Dermis microvascular lymphatic vessel endothelial cell (primary cell): ENCODE results near the gene C4orf46. TPM values are rescaled to one million over a fixed set of nuclear protein-coding genes. Genes with fewer than 3 reads are reported as not detected.
"Not testable (repeated sequence)": the region's sequence is repeated elsewhere in the genome, so short reads cannot be mapped to it uniquely, and the experiment has no call there.

ENCODE experiments used
- DNase-seq, 2 donors: peaks; one replicate each; pipeline versions ENCODE4 v3.0.0 to v3.0.0-alpha.2; 2010; ENCODE audit warnings: low read depth in 2 of 2
- total RNA-seq: library from RNA; depleted of rRNA; stranded (reverse); fragments of >200 nt; gene quantifications from 2 replicates; pipeline ENCODE4 v1.2.1, GENCODE V29; 2014

Gene C4orf46
- total RNA-seq, result 6.6 and 9.4 TPM in 2 replicates

- no peak for DNase-seq
These were observed at the start of gene C4orf46 for GRCh38 chr4:158671665-158671914. Gene C4orf46, minus strand, starts transcription at chr4:158671887. Its CDS starts 86 bp downstream, at chr4:158671801.

- DNase-seq, result no peak
These were observed 44.1 kb upstream of the C4orf46 start for GRCh38 chr4:158715802-158716201.

- DNase-seq, result no peak
These were observed 43.2 kb upstream of the C4orf46 start for GRCh38 chr4:158714937-158715336.

GRCh38 chr4:158712622-158713021, 40.9 kb upstream of the C4orf46 start:
- DNase-seq, result not testable (repeated sequence)

GRCh38 chr4:158710814-158711213, 39.1 kb upstream of the C4orf46 start:
- peak in 1 of 2 donors; percentile 26 for DNase-seq

GRCh38 chr4:158704274-158704673, 32.6 kb upstream of the C4orf46 start:
- no peak for DNase-seq

GRCh38 chr4:158688813-158689212, 17.1 kb upstream of the C4orf46 start:
- no peak for DNase-seq

GRCh38 chr4:158682066-158682465, 10.4 kb upstream of the C4orf46 start:
- no peak for DNase-seq

GRCh38 chr4:158681629-158682028, 9.9 kb upstream of the C4orf46 start:
- no peak for DNase-seq

GRCh38 chr4:158678767-158679166, 7.1 kb upstream of the C4orf46 start:
- no peak for DNase-seq

- DNase-seq, result no peak
These were observed 4.4 kb upstream of the C4orf46 start for GRCh38 chr4:158676076-158676475.

GRCh38 chr4:158673633-158674032, 1.9 kb upstream of the C4orf46 start:
- no peak for DNase-seq

GRCh38 chr4:158671915-158672806, 474 bp upstream of the C4orf46 start, which contains the start of gene ETFDH:
Gene ETFDH, plus strand, starts transcription at chr4:158672296. Its CDS starts 161 bp downstream, at chr4:158672457.
- DNase-seq, result peak; percentile 98 to 99

- DNase-seq, result peak in 1 of 2 donors; percentile 83
These were observed 567 bp downstream of the C4orf46 start for GRCh38 chr4:158670975-158671664.

GRCh38 chr4:158669310-158669709, 2.4 kb downstream of the C4orf46 start:
- no peak for DNase-seq

GRCh38 chr4:158667651-158668198, 4.0 kb downstream of the C4orf46 start:
- DNase-seq, result peak in 1 of 2 donors; percentile 10

GRCh38 chr4:158666892-158667291, 4.8 kb downstream of the C4orf46 start:
- DNase-seq, result no peak

GRCh38 chr4:158664806-158665205, 6.9 kb downstream of the C4orf46 start:
- DNase-seq, result no peak

- not testable (repeated sequence) for DNase-seq
These were observed 7.7 kb downstream of the C4orf46 start for GRCh38 chr4:158663707-158664625.

GRCh38 chr4:158663255-158663654, 8.4 kb downstream of the C4orf46 start:
- not testable (repeated sequence) for DNase-seq

- DNase-seq, result no peak
These were observed 14.4 kb downstream of the C4orf46 start for GRCh38 chr4:158657291-158657690.
